K562 (cell line): ENCODE data around the gene NME9. TPM values are rescaled to one million over a fixed set of nuclear protein-coding genes. Genes with fewer than 3 reads are reported as not detected.

Source experiments
- ATAC-seq: fragments of 200-7000 bp; cut with Tn5 transposase; 3 replicates; pipeline ENCODE4 v1.9.1; 2020; ENCODE audit warnings: moderate library complexity
- BruUV-seq: library from RNA; stranded (reverse); fragments of 400-500 nt; replicated peaks from 2 replicates; lab custom pipeline; 2021; lab: Mats Ljungman, UMichigan
- CTCF ChIA-PET: fragments of 300-600 bp; formaldehyde crosslinking; extraction: SDS; loops from one replicate; lab custom pipeline; 2021; ENCODE audit warnings: low intra/inter-chr PET ratio; lab: Yijun Ruan, JAX
- POLR2A ChIA-PET: fragments of 300-600, 350-650 bp; sonication (Branson Sonifier 250); formaldehyde crosslinking; extraction: SDS; loops from one replicate; lab custom pipeline; 2021; ENCODE audit warnings: antibody characterized with exemption, inconsistent platforms; lab: Yijun Ruan, JAX
- DNase-seq, 4 experiments: peaks; one replicate each; pipeline versions ENCODE4 v3.0.0 to v3.0.0-alpha.2; 2011 to 2018; ENCODE audit warnings: low spot score in 3 of 4, mixed read lengths in 3 of 4; ENCODE audit errors: extremely low read depth in 1 of 4
- FAIRE-seq: peaks from 2 replicates; lab custom pipeline; 2011; peaks lifted over from hg19 to GRCh38; lab: Jason Lieb, UNC
- H2AFZ ChIP-seq: 2 replicates; pipeline ENCODE4 v1.6.0; 2011; ENCODE audit warnings: low read depth, low read length, control low read depth, inconsistent platforms
- H3K27ac ChIP-seq: fragments of 200-600 bp; 3 replicates; pipeline ENCODE4 v1.8.0; 2011; ENCODE audit warnings: low read depth, mild to moderate bottlenecking, control low read depth, inconsistent platforms, low read length, moderate library complexity, mixed read lengths; ENCODE audit errors: extremely low read depth
- H3K27me3 ChIP-seq, 2 experiments: fragments of 300-600 bp in 1 of 2; 2 replicates in 1 of 2; 3 replicates in 1 of 2; pipeline versions ENCODE4 v1.6.0 to v1.8.0; 2011; ENCODE audit warnings: inconsistent platforms in 2 of 2, low read length in 2 of 2, mild to moderate bottlenecking in 1 of 2, mixed read lengths in 1 of 2, moderate library complexity in 1 of 2; ENCODE audit not compliant: control insufficient read depth in 2 of 2, insufficient read depth in 2 of 2
- H3K36me3 ChIP-seq: fragments of 300-600 bp; 3 replicates; pipeline ENCODE4 v1.8.0; 2011; ENCODE audit warnings: mild to moderate bottlenecking, low read length, inconsistent platforms; ENCODE audit not compliant: control insufficient read depth, insufficient read depth
- H3K4me1 ChIP-seq, 2 experiments: fragments of 200-600 bp in 1 of 2; replicated peaks in 1 of 2; 2 replicates in 1 of 2; 3 replicates in 1 of 2; pipeline versions ENCODE4 v1.5.1 to v1.8.0; 2011; ENCODE audit warnings: inconsistent platforms in 2 of 2, low read length in 2 of 2, mild to moderate bottlenecking in 1 of 2, mixed read lengths in 1 of 2, moderate library complexity in 1 of 2; ENCODE audit not compliant: control insufficient read depth in 2 of 2, insufficient read depth in 2 of 2
- H3K4me2 ChIP-seq: 2 replicates; pipeline ENCODE4 v1.6.1; 2011; ENCODE audit warnings: low read length, control low read depth, inconsistent platforms, mixed read lengths; ENCODE audit not compliant: insufficient read depth
- H3K4me3 ChIP-seq: fragments of 200-600 bp; sonication (generic), shearing (Covaris generic); 2 replicates; pipeline ENCODE4 v1.5.1; 2016; ENCODE audit warnings: control low read depth, inconsistent platforms
- H3K79me2 ChIP-seq: fragments of 200-600 bp; 3 replicates; pipeline ENCODE4 v1.8.0; 2011; ENCODE audit warnings: low read length, inconsistent platforms; ENCODE audit not compliant: control insufficient read depth, insufficient read depth
- H3K9ac ChIP-seq, 2 experiments: 2 replicates each; pipeline versions ENCODE4 v1.6.0 to v1.6.1; 2011; ENCODE audit warnings: low read depth in 2 of 2, low read length in 2 of 2, control low read depth in 1 of 2, inconsistent platforms in 1 of 2, mild to moderate bottlenecking in 1 of 2, mixed read lengths in 1 of 2; ENCODE audit not compliant: insufficient read depth in 1 of 2
- H3K9me1 ChIP-seq: one replicate; pipeline ENCODE4 v1.6.0; 2011; ENCODE audit warnings: inconsistent platforms, mild to moderate bottlenecking, low read length, moderate library complexity; ENCODE audit not compliant: control insufficient read depth, insufficient read depth
- H3K9me3 ChIP-seq: replicated peaks from 2 replicates; pipeline ENCODE4 v1.5.1; 2011; ENCODE audit warnings: low read depth, low read length, inconsistent platforms; ENCODE audit not compliant: control insufficient read depth, insufficient read depth
- H4K20me1 ChIP-seq: replicated peaks from 2 replicates; pipeline ENCODE4 v1.6.1; 2011; ENCODE audit warnings: low read length, inconsistent platforms, mixed read lengths; ENCODE audit not compliant: control insufficient read depth, insufficient read depth
- BRD4 ChIP-seq: fragments of 200-600 bp; sonication (generic); IDR thresholded peaks from 2 replicates; pipeline ENCODE4 v1.6.1; 2017; ENCODE audit warnings: inconsistent platforms
- CBX5 ChIP-seq: IDR thresholded peaks from 2 replicates; pipeline ENCODE4 v1.6.1; 2014; ENCODE audit warnings: low read depth, borderline replicate concordance
- FOXA1 ChIP-seq: fragments of 450-650 bp; IDR thresholded peaks from 2 replicates; pipeline ENCODE4 v1.6.1; 2016; ENCODE audit warnings: mild to moderate bottlenecking, borderline replicate concordance
- KAT8 ChIP-seq: fragments of 450-650 bp; IDR thresholded peaks from 2 replicates; pipeline ENCODE4 v1.6.1; 2016; ENCODE audit warnings: low read depth, mild to moderate bottlenecking
- NR2C1 ChIP-seq, 2 experiments: fragments of 450-650 bp; IDR thresholded peaks; 2 replicates each; pipeline ENCODE4 v1.6.1; 2017; ENCODE audit warnings: mild to moderate bottlenecking in 2 of 2, antibody characterized with exemption in 1 of 2, inconsistent platforms in 1 of 2, missing compliant biosample characterization in 1 of 2, missing genetic modification characterization in 1 of 2
- PRPF4 ChIP-seq: fragments of 200-400 bp; formaldehyde crosslinking; IDR thresholded peaks from one replicate; pipeline ENCODE4 v1.6.1; 2017; ENCODE audit warnings: low read length, low read depth, mild to moderate bottlenecking; ENCODE audit not compliant: insufficient read depth, poor library complexity, severe bottlenecking
- RBM22 ChIP-seq: fragments of 200-400 bp; formaldehyde crosslinking; IDR thresholded peaks from 2 replicates; pipeline ENCODE4 v1.6.1; 2018; ENCODE audit warnings: low read length, low read depth; ENCODE audit not compliant: poor library complexity, severe bottlenecking
- RBM25 ChIP-seq: fragments of 200-400 bp; formaldehyde crosslinking; IDR thresholded peaks from 2 replicates; pipeline ENCODE4 v1.6.1; 2018; ENCODE audit warnings: low read length, low read depth, moderate library complexity; ENCODE audit not compliant: severe bottlenecking
- STAT5B ChIP-seq: fragments of 250-450 bp; sonication (Bioruptor Pico); IDR thresholded peaks from 2 replicates; pipeline ENCODE4 v1.8.0; 2021; ENCODE audit warnings: mild to moderate bottlenecking, inconsistent platforms
- ZEB2 ChIP-seq: fragments of 450-650 bp; IDR thresholded peaks from 2 replicates; pipeline ENCODE4 v1.6.1; 2016
- ZNF140 ChIP-seq: fragments of 250-450 bp; sonication (Bioruptor Pico); IDR thresholded peaks from 2 replicates; pipeline ENCODE4 v1.8.0; 2021; ENCODE audit warnings: moderate library complexity, mild to moderate bottlenecking, inconsistent platforms
- WGBS: fragments of 100-300 bp; shearing (Covaris generic); methylation state at CpG from one replicate; pipeline ENCODE4 v1.1.6; 2016; ENCODE audit warnings: low coverage, mixed read lengths; ENCODE audit not compliant: insufficient coverage; ENCODE audit errors: missing lambda C conversion rate; 5-methylcytosine and 5-hydroxymethylcytosine counted together
- in situ Hi-C: fragments of 300-500 bp; cut with MboI; formaldehyde crosslinking; loops from 4 replicates; pipeline ENCODE4 v1.15.0; 2018; ENCODE audit warnings: inconsistent platforms, mixed read lengths
- intact Hi-C: fragments of 100-400 bp; cut with micrococcal nuclease; formaldehyde crosslinking; loops from 2 replicates; pipeline ENCODE4 v1.14.2; 2022
- polyA plus RNA-seq, 8 experiments: library from polyadenylated mRNA; depleted of rRNA in 4 of 8; stranded (reverse) in 5 of 8; unstranded in 3 of 8; fragments of >200 nt; fragmentation: Nextera tagmentation in 2 of 8; fragmentation: Illumina TruSeq in 1 of 8; extraction: Ambion mirVana in 2 of 8; extraction: Trizol in 1 of 8; gene quantifications; 2 replicates each; pipeline versions ENCODE4 v1.2.1 to v1.2.3, GENCODE V29; 2011 to 2014; ENCODE audit warnings: inconsistent platforms in 1 of 8, missing spikeins in 1 of 8
- total RNA-seq, 7 experiments: library from RNA; depleted of rRNA in 6 of 7; stranded (reverse); fragments of >200 nt in 6 of 7; fragmentation: Illumina TruSeq in 2 of 7; extraction: Trizol in 2 of 7; gene quantifications; 2 replicates each; pipeline versions ENCODE4 v1.2.1 to v1.2.3, GENCODE V29; 2011 to 2021; ENCODE audit warnings: low replicate concordance in 1 of 7

NME9 gene
- total and polyA plus RNA-seq, 9 of the 15 experiments (the other 6 are each of a cell fraction or from before 2014, with no cell fraction given): 0.05 to 0.15 (median 0.13) TPM; not detected in 6

- no peaks in the 10 kb centered on the region for H3K36me3 ChIP-seq
- H3K9ac ChIP-seq: no peak overlapping the region
- H3K79me2 ChIP-seq: no peaks in the 10 kb centered on the region
- WGBS: no CpG with 5 or more reads among the region's 5 CpGs
- H3K4me1 ChIP-seq: no peaks in the 10 kb centered on the region; a peak in 1 of 5 replicates
- no peaks in the 10 kb centered on the region for H4K20me1 ChIP-seq
- ATAC-seq: no peak
- ChIA-PET CTCF (no interaction called here), POLR2A (no interaction called here)
- TF ChIP-seq ZNF140 (CRISPR knock-in tag) (no peak), FOXA1 (no peak), STAT5B (CRISPR knock-in tag) (no peak), CBX5 (no peak), PRPF4 (no peak), BRD4 (no peak), RBM22 (no peak), NR2C1 (IDR thresholded peaks at IDR 0.05) (no peak), NR2C1 (tag; IDR thresholded peaks at IDR 0.05) (no peak), RBM25 (no peak), ZEB2 (no peak), KAT8 (no peak)
- FAIRE-seq: no peak
- intact Hi-C loops (no loop called here), in situ Hi-C loops (no loop called here)
- no peak overlapping the region for H3K27ac ChIP-seq
- no peak overlapping the region for H3K4me2 ChIP-seq
- H3K27me3 ChIP-seq: peaks cover 0 to 17% of the 10 kb centered on the region in 2 experiments; a peak in 2 of 5 replicates
- H2AFZ ChIP-seq: no peak overlapping the region
- BruUV-seq: no TSS peak
- no peaks in the 10 kb centered on the region for H3K9me3 ChIP-seq
- DNase-seq: no peak
- H3K4me3 ChIP-seq: no peak overlapping the region
- H3K9me1 ChIP-seq: no peaks in the 10 kb centered on the region
Observed at GRCh38 chr3:138373736-138374094, 44.1 kb upstream of the NME9 start.
